H1 (cell line): ENCODE results near the gene TWNK. TPM values are rescaled to one million over a fixed set of nuclear protein-coding genes. Genes with fewer than 3 reads are reported as not detected.

ENCODE experiments used
- CTCF ChIA-PET: fragments of 300-600 bp; sonication (Branson Sonifier 250); formaldehyde crosslinking; loops from one replicate; lab custom pipeline; 2021; ENCODE audit not compliant: partially characterized antibody; lab: Charles Lee
- POLR2A ChIA-PET: fragments of 300-600 bp; sonication (Branson Sonifier 250); formaldehyde crosslinking; loops from one replicate; lab custom pipeline; 2021; ENCODE audit warnings: inconsistent platforms; ENCODE audit not compliant: partially characterized antibody; lab: Charles Lee
- DNase-seq, 2 experiments: peaks; one replicate each; pipeline versions ENCODE4 v3.0.0 to v3.0.0-alpha.2; 2010 to 2022; ENCODE audit warnings: low spot score in 2 of 2, low read depth in 1 of 2, mixed read lengths in 1 of 2
- FAIRE-seq: peaks from 2 replicates; lab custom pipeline; 2011; peaks lifted over from hg19 to GRCh38; lab: Jason Lieb, UNC
- H2AFZ ChIP-seq: 2 replicates; pipeline ENCODE4 v1.8.1; 2012; ENCODE audit warnings: low read length, inconsistent platforms
- H2AK5ac ChIP-seq: 2 replicates; pipeline ENCODE4 v1.6.1; 2013; ENCODE audit warnings: low read depth, low read length
- H2BK120ac ChIP-seq: replicated peaks from 2 replicates; pipeline ENCODE3; 2013; ENCODE audit warnings: low read depth, low read length, inconsistent platforms
- H2BK12ac ChIP-seq: 2 replicates; pipeline ENCODE4 v1.6.1; 2013; ENCODE audit warnings: low read depth, low read length
- H2BK15ac ChIP-seq: 2 replicates; pipeline ENCODE4 v1.6.1; 2013; ENCODE audit warnings: low read length
- H2BK20ac ChIP-seq: 2 replicates; pipeline ENCODE4 v1.6.1; 2013; ENCODE audit warnings: low read length
- H2BK5ac ChIP-seq: 2 replicates; pipeline ENCODE4 v1.6.1; 2013; ENCODE audit warnings: low read depth, low read length
- H3K14ac ChIP-seq: 2 replicates; pipeline ENCODE4 v1.6.1; 2013; ENCODE audit warnings: inconsistent platforms; ENCODE audit not compliant: insufficient read length
- H3K18ac ChIP-seq: 2 replicates; pipeline ENCODE4 v1.6.1; 2013; ENCODE audit warnings: low read length; ENCODE audit errors: extremely low read depth
- H3K23ac ChIP-seq: 2 replicates; pipeline ENCODE4 v1.6.1; 2013; ENCODE audit warnings: inconsistent platforms; ENCODE audit not compliant: insufficient read length
- H3K23me2 ChIP-seq: 2 replicates; pipeline ENCODE4 v1.6.1; 2013; ENCODE audit warnings: low read depth, low read length
- H3K27ac ChIP-seq: 2 replicates; pipeline ENCODE4 v1.6.1; 2011; ENCODE audit warnings: low read depth, low read length, inconsistent platforms
- H3K27me3 ChIP-seq, 4 experiments: replicated peaks in 1 of 4; 1 replicate in 1 of 4; 2 replicates in 3 of 4; pipeline versions ENCODE4 v1.6.1 to v1.8.1; 2011 to 2013; ENCODE audit warnings: low read length in 3 of 4, mild to moderate bottlenecking in 3 of 4, inconsistent platforms in 2 of 4, mixed read lengths in 2 of 4, moderate library complexity in 1 of 4; ENCODE audit not compliant: control insufficient read depth in 3 of 4, insufficient read depth in 3 of 4; ENCODE audit errors: extremely low read depth in 1 of 4
- H3K36me3 ChIP-seq, 4 experiments: 2 replicates each; pipeline versions ENCODE4 v1.6.1 to v1.8.1; 2011 to 2013; ENCODE audit warnings: mild to moderate bottlenecking in 4 of 4, low read length in 3 of 4, moderate library complexity in 2 of 4, control low read depth in 1 of 4, inconsistent platforms in 1 of 4; ENCODE audit not compliant: insufficient read depth in 4 of 4, control insufficient read depth in 2 of 4
- H3K4ac ChIP-seq: replicated peaks from 2 replicates; pipeline ENCODE3; 2013; ENCODE audit warnings: low read length, low read depth, mixed read lengths, inconsistent platforms; ENCODE audit not compliant: insufficient read length
- H3K4me1 ChIP-seq, 4 experiments: replicated peaks in 1 of 4; 1 replicate in 1 of 4; 2 replicates in 3 of 4; pipeline versions ENCODE4 v1.6.1 to v1.8.1; 2011 to 2013; ENCODE audit warnings: low read length in 3 of 4, inconsistent platforms in 2 of 4, mixed read lengths in 1 of 4; ENCODE audit not compliant: insufficient read depth in 4 of 4, control insufficient read depth in 3 of 4
- H3K4me2 ChIP-seq, 2 experiments: 2 replicates each; pipeline versions ENCODE4 v1.6.1 to v1.8.1; 2011 to 2013; ENCODE audit warnings: low read depth in 2 of 2, low read length in 2 of 2, control low read depth in 1 of 2, inconsistent platforms in 1 of 2, mild to moderate bottlenecking in 1 of 2; ENCODE audit not compliant: insufficient read depth in 1 of 2
- H3K4me3 ChIP-seq, 4 experiments: fragments of 200-600, 300-600 bp in 1 of 4; sonication (generic), shearing (Covaris generic), sonication (Bioruptor Twin) in 1 of 4; 2 replicates each; pipeline versions ENCODE4 v1.5.1 to v1.8.1; 2011 to 2016; ENCODE audit warnings: low read length in 4 of 4, low read depth in 3 of 4, control low read depth in 2 of 4, inconsistent platforms in 2 of 4, mild to moderate bottlenecking in 2 of 4, mixed read lengths in 1 of 4, moderate library complexity in 1 of 4; ENCODE audit not compliant: insufficient read depth in 2 of 4; ENCODE audit errors: extremely low read depth in 1 of 4
- H3K56ac ChIP-seq: replicated peaks from 2 replicates; pipeline ENCODE3; 2013; ENCODE audit warnings: low read depth, mild to moderate bottlenecking, mixed read lengths, low read length, inconsistent platforms; ENCODE audit not compliant: insufficient read length
- H3K79me1 ChIP-seq: 2 replicates; pipeline ENCODE4 v1.6.1; 2013; ENCODE audit warnings: low read depth, low read length, control low read depth
- H3K79me2 ChIP-seq, 2 experiments: 2 replicates each; pipeline versions ENCODE4 v1.6.1 to v1.8.1; 2012 to 2013; ENCODE audit warnings: low read length in 2 of 2, mild to moderate bottlenecking in 2 of 2, inconsistent platforms in 1 of 2; ENCODE audit not compliant: insufficient read depth in 2 of 2, control insufficient read depth in 1 of 2
- H3K9ac ChIP-seq, 4 experiments: replicated peaks in 1 of 4; 1 replicate in 1 of 4; 2 replicates in 3 of 4; pipeline versions ENCODE4 v1.6.1 to v1.8.1; 2011 to 2013; ENCODE audit warnings: low read depth in 3 of 4, low read length in 3 of 4, control low read depth in 2 of 4, mild to moderate bottlenecking in 2 of 4, moderate library complexity in 2 of 4, inconsistent platforms in 1 of 4; ENCODE audit errors: extremely low read depth in 1 of 4
- H3K9me3 ChIP-seq, 2 experiments: 2 replicates each; pipeline versions ENCODE4 v1.6.1 to v1.8.1; 2012 to 2013; ENCODE audit warnings: mild to moderate bottlenecking in 2 of 2, moderate library complexity in 2 of 2, control low read depth in 1 of 2, inconsistent platforms in 1 of 2, low read depth in 1 of 2, low read length in 1 of 2, mixed read lengths in 1 of 2; ENCODE audit not compliant: insufficient read depth in 2 of 2
- H4K20me1 ChIP-seq, 2 experiments: replicated peaks in 1 of 2; 2 replicates each; pipeline versions ENCODE3 to v1.8.1; 2011 to 2013; ENCODE audit warnings: inconsistent platforms in 2 of 2, low read length in 2 of 2, mild to moderate bottlenecking in 1 of 2; ENCODE audit not compliant: insufficient read depth in 2 of 2, control insufficient read depth in 1 of 2
- H4K5ac ChIP-seq: 2 replicates; pipeline ENCODE4 v1.6.1; 2013; ENCODE audit warnings: low read length, low read depth, mixed read lengths, inconsistent platforms; ENCODE audit not compliant: insufficient read length
- H4K8ac ChIP-seq: 2 replicates; pipeline ENCODE4 v1.8.0; 2013; ENCODE audit warnings: mild to moderate bottlenecking, moderate library complexity, low read length, inconsistent platforms; ENCODE audit not compliant: insufficient read depth; ENCODE audit errors: extremely low read depth
- H4K91ac ChIP-seq: replicated peaks from 2 replicates; pipeline ENCODE3; 2013; ENCODE audit warnings: low read length, mixed read lengths, inconsistent platforms; ENCODE audit not compliant: insufficient read length
- BCL11A ChIP-seq, 2 experiments: IDR thresholded peaks; one replicate each; pipeline ENCODE4 v1.6.1; 2011; ENCODE audit warnings: low read depth in 2 of 2, low read length in 2 of 2, mild to moderate bottlenecking in 2 of 2
- CBX5 ChIP-seq: fragments of 300-800, 300-1000 bp; sonication (generic); IDR thresholded peaks from 2 replicates; pipeline ENCODE4 v1.7.1; 2016; ENCODE audit warnings: antibody characterized with exemption, low read length, low read depth
- CEBPB ChIP-seq: IDR thresholded peaks from 2 replicates; pipeline ENCODE4 v1.6.1; 2012; ENCODE audit warnings: low read depth, low read length
- CHD1 ChIP-seq: IDR thresholded peaks from 2 replicates; pipeline ENCODE4 v1.6.1; 2012; ENCODE audit warnings: low read depth, low read length, improper control_type of control experiment
- CTBP2 ChIP-seq: IDR thresholded peaks from 2 replicates; pipeline ENCODE4 v1.7.0; 2011; ENCODE audit warnings: borderline replicate concordance, mild to moderate bottlenecking, moderate library complexity, mixed read lengths, low read length; ENCODE audit not compliant: insufficient read depth, insufficient read length
- KDM1A ChIP-seq: fragments of 200-600, 300-600 bp; sonication (generic); IDR thresholded peaks from 2 replicates; pipeline ENCODE4 v1.7.1; 2016; ENCODE audit warnings: mild to moderate bottlenecking, low read length, borderline replicate concordance
- NRF1 ChIP-seq: IDR thresholded peaks from 2 replicates; pipeline ENCODE4 v1.6.1; 2011; ENCODE audit warnings: mild to moderate bottlenecking, low read depth, low read length, improper control_type of control experiment
- SP4 ChIP-seq: IDR thresholded peaks from 2 replicates; pipeline ENCODE4 v1.6.1; 2012; ENCODE audit warnings: low read length, inconsistent platforms
- TAF7 ChIP-seq: optimal IDR thresholded peaks from 2 replicates; pipeline ENCODE3; 2011; ENCODE audit warnings: low read depth, mild to moderate bottlenecking, inconsistent platforms, low read length, moderate library complexity, borderline replicate concordance
- TBP ChIP-seq: IDR thresholded peaks from 2 replicates; pipeline ENCODE4 v1.6.1; 2011; ENCODE audit warnings: low read depth, low read length, improper control_type of control experiment
- TCF12 ChIP-seq: IDR thresholded peaks from 2 replicates; pipeline ENCODE4 v1.6.1; 2011; ENCODE audit warnings: low read depth, mild to moderate bottlenecking, low read length
- YY1 ChIP-seq: IDR thresholded peaks from 2 replicates; pipeline ENCODE4 v1.6.1; 2011; ENCODE audit warnings: low read depth, mild to moderate bottlenecking, low read length
- WGBS, 2 experiments: shearing (Covaris generic) in 1 of 2; methylation state at CpG; one replicate each; pipeline versions ENCODE4 v1.1.6 to v1.1.7; 2013 to 2015; ENCODE audit warnings: low lambda C conversion rate in 2 of 2, mixed read lengths in 2 of 2, inconsistent platforms in 1 of 2, low coverage in 1 of 2, missing lambda C conversion rate in 1 of 2; ENCODE audit not compliant: insufficient replicate concordance in 2 of 2, insufficient coverage in 1 of 2, insufficient read length in 1 of 2; ENCODE audit errors: extremely low coverage in 1 of 2, missing lambda C conversion rate in 1 of 2; 5-methylcytosine and 5-hydroxymethylcytosine counted together
- polyA plus RNA-seq, 7 experiments: library from polyadenylated mRNA; depleted of rRNA in 3 of 7; stranded (reverse) in 5 of 7; unstranded in 2 of 7; fragments of >200 nt in 5 of 7; fragments of 200-250 nt in 2 of 7; gene quantifications; 1 replicate in 5 of 7; 2 replicates in 1 of 7; 4 replicates in 1 of 7; pipeline versions ENCODE4 v1.2.1 to v1.2.3, GENCODE V29; 2011 to 2013; ENCODE audit warnings: missing spikeins in 2 of 7, mixed read lengths in 2 of 7
- total RNA-seq: library from RNA; stranded (reverse); fragmentation: NEBNext Ultra II Directional; extraction: Animal tissue kit (Norgen Biotek cat#: 25700); gene quantifications from 2 replicates; pipeline ENCODE4 v1.2.1, GENCODE V29; 2021
- TF ChIP-seq, protein P1 (sequence below): IDR thresholded peaks from 2 replicates; pipeline ENCODE4 v1.6.1; 2012; ENCODE audit warnings: inconsistent platforms

The TWNK gene
- total and polyA plus RNA-seq, 2 of the 8 experiments (the other 6 are each of a cell fraction or from before 2014, with no cell fraction given), result 15.4 to 32.5 TPM

DNA sequence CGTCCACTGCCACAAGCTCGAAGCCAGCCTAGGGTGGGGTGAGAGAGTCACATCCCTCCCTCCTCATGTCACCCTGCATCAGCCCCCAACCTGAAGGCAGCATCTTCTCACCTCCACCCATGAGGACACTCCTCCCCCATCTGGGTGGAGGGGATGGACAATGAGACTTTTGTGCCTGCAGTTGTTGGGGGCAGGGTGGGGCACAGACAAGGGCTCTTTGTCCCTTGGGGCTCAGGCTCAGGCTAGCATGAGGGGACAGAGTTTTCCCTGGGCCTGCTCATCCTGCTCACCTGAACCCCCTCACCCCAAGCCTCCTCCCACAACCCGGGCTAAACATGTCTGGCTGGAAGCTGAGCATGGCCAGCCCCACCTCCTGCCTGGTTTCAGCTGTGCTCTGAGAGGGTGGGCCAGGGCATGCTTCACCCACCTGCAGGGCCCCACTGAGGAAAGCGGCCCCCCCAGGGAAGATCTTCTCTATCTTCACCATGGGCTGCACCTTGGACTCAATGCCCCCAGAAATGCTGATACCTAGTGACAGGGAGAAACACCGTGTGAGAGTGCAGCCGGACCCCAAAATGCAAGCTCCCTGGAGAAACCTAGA lies 21.6 kb downstream of the TWNK start:
- no peak overlapping the region for H2AFZ ChIP-seq
- peak overlapping the region; percentile 35 for H4K91ac ChIP-seq
- peaks cover 0 to 12% (median 7%) of the 10 kb centered on the region in 4 experiments; a peak in 4 of 7 replicates for H3K4me1 ChIP-seq
- no peak overlapping the region; the same call in 1 of the 2 replicates for H3K18ac ChIP-seq
- peaks cover 2 to 13% of the 10 kb centered on the region in 2 experiments for H4K20me1 ChIP-seq
- no peak overlapping the region for H2BK120ac ChIP-seq
- 93% methylated on average over 6 of the region's 6 CpGs; no CpG with 5 or more reads in 1 of the 2 experiments for WGBS, 2 experiments
- no peak overlapping the region for H4K8ac ChIP-seq
- 0 out of 2 replicates have a peak overlapping the region, but pooled peaks have one; percentile 75 for H2AK5ac ChIP-seq
- no peak for DNase-seq
- no peak overlapping the region for H3K27ac ChIP-seq
- no peak overlapping the region for H3K9ac ChIP-seq
- no peaks in the 10 kb centered on the region for H3K23me2 ChIP-seq
- ChIA-PET CTCF (interaction anchor here (0.5 to 26.8 kb wide), 8 partner anchors 8 to 223 kb away, joined by 3 to 464 read pairs (median 10); partner anchors contain the start of genes LZTS2, MRPL43, PDZD7 and SFXN3), POLR2A (interaction anchor here (1.8 to 7.5 kb wide), 2 partner anchors 11 to 19 kb away, joined by 8 to 143 read pairs; partner anchors contain the start of gene LZTS2)
- H2BK12ac ChIP-seq, result no peak overlapping the region
- H3K36me3 ChIP-seq, result peaks cover 9 to 34% (median 20%) of the 10 kb centered on the region in 4 experiments; a peak in 6 of 8 replicates
- no peaks in the 10 kb centered on the region for H3K9me3 ChIP-seq
- no peak overlapping the region for H3K4ac ChIP-seq
- H3K4me3 ChIP-seq, result no peak overlapping the region
- H3K79me1 ChIP-seq, result peaks cover 3% of the 10 kb centered on the region; the same call in 1 of the 2 replicates
- no peak overlapping the region for H3K4me2 ChIP-seq
- no peaks in the 10 kb centered on the region for H3K27me3 ChIP-seq
- H3K14ac ChIP-seq, result no peak overlapping the region
- no peak for FAIRE-seq
- no peak overlapping the region for H2BK5ac ChIP-seq
- no peak overlapping the region for H2BK15ac ChIP-seq
- H3K56ac ChIP-seq, result no peak overlapping the region
- no peaks in the 10 kb centered on the region for H3K79me2 ChIP-seq
- no peak overlapping the region for H3K23ac ChIP-seq
- H2BK20ac ChIP-seq, result no peak overlapping the region
- H4K5ac ChIP-seq, result no peak overlapping the region
- TF ChIP-seq CBX5 (no peak), CEBPB (no peak), TAF7 (no peak), BCL11A (IDR thresholded peaks at IDR 0.05; ENCODE audit: low read depth in 2 of 2, low read length in 2 of 2) (no peak), CTBP2 (no peak), NRF1 (no peak), TCF12 (no peak), KDM1A (no peak), YY1 (no peak), CHD1 (no peak), SP4 (no peak), TBP (no peak)
- TF ChIP-seq, protein P1, sequence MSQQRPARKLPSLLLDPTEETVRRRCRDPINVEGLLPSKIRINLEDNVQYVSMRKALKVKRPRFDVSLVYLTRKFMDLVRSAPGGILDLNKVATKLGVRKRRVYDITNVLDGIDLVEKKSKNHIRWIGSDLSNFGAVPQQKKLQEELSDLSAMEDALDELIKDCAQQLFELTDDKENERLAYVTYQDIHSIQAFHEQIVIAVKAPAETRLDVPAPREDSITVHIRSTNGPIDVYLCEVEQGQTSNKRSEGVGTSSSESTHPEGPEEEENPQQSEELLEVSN, result no peak
